ENCODE measurements around the gene ZNRF1.

DNA sequence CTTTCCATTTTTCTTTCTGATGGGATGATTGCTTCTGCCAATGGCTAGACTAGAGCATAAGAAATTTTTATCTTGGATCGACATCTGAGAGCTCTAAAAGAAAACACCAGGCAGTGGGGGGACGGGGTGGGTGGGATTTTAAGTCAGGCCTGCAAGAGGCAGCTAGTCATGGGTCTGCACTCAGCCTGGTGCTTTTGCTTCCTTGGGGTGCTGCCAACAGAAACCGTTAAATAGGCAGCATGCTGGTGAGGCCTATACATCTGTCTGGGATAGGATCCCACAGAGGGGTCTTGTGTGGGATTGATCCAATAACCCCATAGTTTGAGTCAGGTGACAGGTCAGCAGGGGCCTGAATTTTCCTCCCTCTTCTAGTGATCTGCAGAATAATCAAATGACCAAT lies 26.9 kb downstream of the ZNRF1 start:
- TF ChIP-seq, protein P1, sequence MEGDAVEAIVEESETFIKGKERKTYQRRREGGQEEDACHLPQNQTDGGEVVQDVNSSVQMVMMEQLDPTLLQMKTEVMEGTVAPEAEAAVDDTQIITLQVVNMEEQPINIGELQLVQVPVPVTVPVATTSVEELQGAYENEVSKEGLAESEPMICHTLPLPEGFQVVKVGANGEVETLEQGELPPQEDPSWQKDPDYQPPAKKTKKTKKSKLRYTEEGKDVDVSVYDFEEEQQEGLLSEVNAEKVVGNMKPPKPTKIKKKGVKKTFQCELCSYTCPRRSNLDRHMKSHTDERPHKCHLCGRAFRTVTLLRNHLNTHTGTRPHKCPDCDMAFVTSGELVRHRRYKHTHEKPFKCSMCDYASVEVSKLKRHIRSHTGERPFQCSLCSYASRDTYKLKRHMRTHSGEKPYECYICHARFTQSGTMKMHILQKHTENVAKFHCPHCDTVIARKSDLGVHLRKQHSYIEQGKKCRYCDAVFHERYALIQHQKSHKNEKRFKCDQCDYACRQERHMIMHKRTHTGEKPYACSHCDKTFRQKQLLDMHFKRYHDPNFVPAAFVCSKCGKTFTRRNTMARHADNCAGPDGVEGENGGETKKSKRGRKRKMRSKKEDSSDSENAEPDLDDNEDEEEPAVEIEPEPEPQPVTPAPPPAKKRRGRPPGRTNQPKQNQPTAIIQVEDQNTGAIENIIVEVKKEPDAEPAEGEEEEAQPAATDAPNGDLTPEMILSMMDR (IDR thresholded peaks at IDR 0.05 in 2 of 3, conservative IDR thresholded peaks at IDR 0.05 in 1 of 3; ENCODE audit: control insufficient read depth in 2 of 3, extremely low read depth in 1 of 3, insufficient read depth in 1 of 3, low read depth in 3 of 3, low read length in 3 of 3): no peak
- TF ChIP-seq EP300 (IDR thresholded peaks at IDR 0.05; ENCODE audit: borderline replicate concordance in 1 of 2, control insufficient read depth in 1 of 2, low read depth in 2 of 2, low read length in 2 of 2) (no peak), TARDBP (IDR thresholded peaks at IDR 0.05; ENCODE audit: borderline replicate concordance) (no peak), POU2F2 (IDR thresholded peaks at IDR 0.05; ENCODE audit: borderline replicate concordance, low read depth, low read length) (no peak), EZH2 (IDR thresholded peaks at IDR 0.05; ENCODE audit: borderline replicate concordance, control insufficient read depth, low read depth, low read length) (no peak), HDAC6 (IDR thresholded peaks at IDR 0.05; ENCODE audit: unreplicated experiment) (no peak)
- TF ChIP-seq, protein P2, sequence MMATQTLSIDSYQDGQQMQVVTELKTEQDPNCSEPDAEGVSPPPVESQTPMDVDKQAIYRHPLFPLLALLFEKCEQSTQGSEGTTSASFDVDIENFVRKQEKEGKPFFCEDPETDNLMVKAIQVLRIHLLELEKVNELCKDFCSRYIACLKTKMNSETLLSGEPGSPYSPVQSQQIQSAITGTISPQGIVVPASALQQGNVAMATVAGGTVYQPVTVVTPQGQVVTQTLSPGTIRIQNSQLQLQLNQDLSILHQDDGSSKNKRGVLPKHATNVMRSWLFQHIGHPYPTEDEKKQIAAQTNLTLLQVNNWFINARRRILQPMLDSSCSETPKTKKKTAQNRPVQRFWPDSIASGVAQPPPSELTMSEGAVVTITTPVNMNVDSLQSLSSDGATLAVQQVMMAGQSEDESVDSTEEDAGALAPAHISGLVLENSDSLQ (IDR thresholded peaks at IDR 0.05): no peak

Measured in GM12878 (cell line).